Measurements from ENCODE around the gene NUP210. TPM values are rescaled to one million over a fixed set of nuclear protein-coding genes. Genes with fewer than 3 reads are reported as not detected.

NUP210 gene
- total and polyA plus RNA-seq, 4 donors, result 9.9 to 38.6 (median 22.9) TPM

GRCh38 chr3:13344663-13345062, 75.5 kb downstream of the NUP210 start:
- 97% methylated on average over 9 of the region's 9 CpGs for WGBS
- peaks cover 4 to 70% (median 25%) of the 10 kb centered on the region in 4 donors for H3K36me3 ChIP-seq (ENCODE audit: control insufficient read depth in 4 of 4, insufficient read depth in 3 of 4, low read depth in 1 of 4, low read length in 3 of 4)

More at GRCh38 chr3:13344663-13345062, 75.5 kb downstream of the NUP210 start:
- Histone ChIP-seq H3K27ac (ENCODE audit: low read depth in 1 of 2, low read length in 2 of 2) (no peak overlapping the region), H3K4me1 (ENCODE audit: control insufficient read depth in 4 of 4, insufficient read depth in 4 of 4, low read length in 3 of 4) (no peaks in the 10 kb centered on the region), H3K9me3 (ENCODE audit: control insufficient read depth in 4 of 4, low read length in 3 of 4) (no peaks in the 10 kb centered on the region), H3K27me3 (ENCODE audit: control insufficient read depth in 4 of 4, insufficient read depth in 4 of 4, low read length in 3 of 4) (no peaks in the 10 kb centered on the region), H3K9ac (ENCODE audit: low read depth in 1 of 2, low read length in 2 of 2) (no peak overlapping the region), H3K4me3 (ENCODE audit: low read depth in 1 of 3, low read length in 3 of 3) (no peak overlapping the region)
- TF ChIP-seq YY1 (IDR thresholded peaks at IDR 0.05), result no peak
- no peak for TF ChIP-seq SP1 (IDR thresholded peaks at IDR 0.05)
- TF ChIP-seq CTCF (IDR thresholded peaks at IDR 0.05; ENCODE audit: low read depth, low read length, missing input control), result no peak
- no peak for TF ChIP-seq RAD21 (IDR thresholded peaks at IDR 0.05)
- TF ChIP-seq NR2F2 (IDR thresholded peaks at IDR 0.05), result no peak
- TF ChIP-seq FOXA1 (IDR thresholded peaks at IDR 0.05), result no peak
- no peak for TF ChIP-seq RXRA (IDR thresholded peaks at IDR 0.05)
- no peak for TF ChIP-seq JUND (IDR thresholded peaks at IDR 0.05)
- TF ChIP-seq ATF3 (IDR thresholded peaks at IDR 0.05), result no peak
- no peak for TF ChIP-seq FOXA2 (IDR thresholded peaks at IDR 0.05)
- TF ChIP-seq EGR1 (IDR thresholded peaks at IDR 0.05; ENCODE audit: low read depth in 2 of 2), result no peak
- TF ChIP-seq REST (IDR thresholded peaks at IDR 0.05), result no peak
- no peak for TF ChIP-seq MAX (IDR thresholded peaks at IDR 0.05)
- no peak for TF ChIP-seq HNF4A (conservative IDR thresholded peaks at IDR 0.05)
- no peak for TF ChIP-seq HNF4G (IDR thresholded peaks at IDR 0.05)
- TF ChIP-seq GABPA (IDR thresholded peaks at IDR 0.05 in 1 of 2, conservative IDR thresholded peaks at IDR 0.05 in 1 of 2), result no peak
- TF ChIP-seq TAF1 (conservative IDR thresholded peaks at IDR 0.05), result no peak
- TF ChIP-seq ZBTB33 (IDR thresholded peaks at IDR 0.05), result no peak
- no peak for DNase-seq (ENCODE audit: low spot score)

All from liver (tissue), 9 donors.